Vagina (tissue), 2 donors: ENCODE data around the gene CYP3A5.

ENCODE experiments used
- POLR2A ChIP-seq, 2 donors: fragments of 450-650 bp; IDR thresholded peaks; one replicate each; pipeline ENCODE4 v1.6.1; 2017; ENCODE audit warnings: antibody characterized with exemption in 2 of 2, mild to moderate bottlenecking in 2 of 2, moderate library complexity in 2 of 2
- POLR2AphosphoS5 ChIP-seq, 2 donors: sonication (generic); formaldehyde crosslinking; IDR thresholded peaks; one replicate each; pipeline ENCODE4 v1.9.0; 2017; ENCODE audit warnings: antibody characterized with exemption in 2 of 2, mild to moderate bottlenecking in 2 of 2, low read depth in 1 of 2; ENCODE audit not compliant: insufficient read depth in 1 of 2
- TF ChIP-seq, protein P1 (sequence below), 3 experiments: fragments of 450-650 bp in 2 of 3; fragments of 200-600 bp in 1 of 3; sonication (generic) in 1 of 3; IDR thresholded peaks; one replicate each; pipeline ENCODE4 v1.5.1; 2017 to 2019; ENCODE audit warnings: antibody characterized with exemption in 3 of 3, mild to moderate bottlenecking in 2 of 3, moderate library complexity in 2 of 3

DNA sequence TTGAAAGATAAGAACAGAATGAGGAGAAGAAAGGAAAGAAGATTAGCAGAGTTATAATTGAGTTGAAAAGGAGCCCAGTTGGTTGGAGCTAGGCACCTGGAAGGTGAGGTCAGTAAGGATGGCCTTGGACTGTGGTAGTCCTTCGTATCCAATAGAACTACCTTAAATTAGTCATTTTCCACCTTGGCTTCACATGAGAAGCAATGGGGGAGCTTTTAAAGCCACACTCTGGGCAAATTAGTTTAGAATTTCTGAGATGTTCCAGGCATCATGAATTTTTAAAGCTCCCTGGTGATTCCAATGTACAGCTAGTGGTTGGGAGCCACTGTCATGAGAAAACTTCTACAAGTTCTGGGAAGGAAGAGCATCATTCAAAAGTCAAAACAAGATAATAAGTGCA, 27.3 kb upstream of the CYP3A5 start:
- TF ChIP-seq, protein P1, sequence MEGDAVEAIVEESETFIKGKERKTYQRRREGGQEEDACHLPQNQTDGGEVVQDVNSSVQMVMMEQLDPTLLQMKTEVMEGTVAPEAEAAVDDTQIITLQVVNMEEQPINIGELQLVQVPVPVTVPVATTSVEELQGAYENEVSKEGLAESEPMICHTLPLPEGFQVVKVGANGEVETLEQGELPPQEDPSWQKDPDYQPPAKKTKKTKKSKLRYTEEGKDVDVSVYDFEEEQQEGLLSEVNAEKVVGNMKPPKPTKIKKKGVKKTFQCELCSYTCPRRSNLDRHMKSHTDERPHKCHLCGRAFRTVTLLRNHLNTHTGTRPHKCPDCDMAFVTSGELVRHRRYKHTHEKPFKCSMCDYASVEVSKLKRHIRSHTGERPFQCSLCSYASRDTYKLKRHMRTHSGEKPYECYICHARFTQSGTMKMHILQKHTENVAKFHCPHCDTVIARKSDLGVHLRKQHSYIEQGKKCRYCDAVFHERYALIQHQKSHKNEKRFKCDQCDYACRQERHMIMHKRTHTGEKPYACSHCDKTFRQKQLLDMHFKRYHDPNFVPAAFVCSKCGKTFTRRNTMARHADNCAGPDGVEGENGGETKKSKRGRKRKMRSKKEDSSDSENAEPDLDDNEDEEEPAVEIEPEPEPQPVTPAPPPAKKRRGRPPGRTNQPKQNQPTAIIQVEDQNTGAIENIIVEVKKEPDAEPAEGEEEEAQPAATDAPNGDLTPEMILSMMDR (IDR thresholded peaks at IDR 0.05) = no peak
- TF ChIP-seq POLR2A (IDR thresholded peaks at IDR 0.05) (no peak), POLR2AphosphoS5 (IDR thresholded peaks at IDR 0.05; ENCODE audit: insufficient read depth in 1 of 2, low read depth in 1 of 2) (no peak)
